GM18873 (cell line): Measurements from ENCODE around the gene FEZ2.
"Not testable (repeated sequence)": the region's sequence is repeated elsewhere in the genome, so short reads cannot be mapped to it uniquely, and the experiment has no call there.

Experiments
- ATAC-seq: cut with Tn5 transposase; IDR thresholded peaks from one replicate; pipeline ENCODE4 v1.9.1; 2021; ENCODE audit warnings: mild to moderate bottlenecking, moderate library complexity, moderate number of reproducible peaks; ENCODE audit not compliant: unreplicated experiment, low FRiP score

The FEZ2 gene, protein sequence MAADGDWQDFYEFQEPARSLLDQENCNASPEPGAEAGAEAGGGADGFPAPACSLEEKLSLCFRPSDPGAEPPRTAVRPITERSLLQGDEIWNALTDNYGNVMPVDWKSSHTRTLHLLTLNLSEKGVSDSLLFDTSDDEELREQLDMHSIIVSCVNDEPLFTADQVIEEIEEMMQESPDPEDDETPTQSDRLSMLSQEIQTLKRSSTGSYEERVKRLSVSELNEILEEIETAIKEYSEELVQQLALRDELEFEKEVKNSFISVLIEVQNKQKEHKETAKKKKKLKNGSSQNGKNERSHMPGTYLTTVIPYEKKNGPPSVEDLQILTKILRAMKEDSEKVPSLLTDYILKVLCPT

GRCh38 chr2:36597532-36598377, at the start of gene FEZ2:
Gene FEZ2 (minus strand): TSS chr2:36598168. CDS start chr2:36598142, 26 bp downstream.
- peak; percentile 97 for ATAC-seq

GRCh38 chr2:36634981-36635597, 37.1 kb upstream of the FEZ2 start:
- no peak for ATAC-seq

GRCh38 chr2:36633470-36634092, 35.6 kb upstream of the FEZ2 start:
- ATAC-seq = no peak

GRCh38 chr2:36626756-36627155, 28.8 kb upstream of the FEZ2 start:
- no peak for ATAC-seq

GRCh38 chr2:36626071-36626470, 28.1 kb upstream of the FEZ2 start:
- ATAC-seq = no peak

DNA sequence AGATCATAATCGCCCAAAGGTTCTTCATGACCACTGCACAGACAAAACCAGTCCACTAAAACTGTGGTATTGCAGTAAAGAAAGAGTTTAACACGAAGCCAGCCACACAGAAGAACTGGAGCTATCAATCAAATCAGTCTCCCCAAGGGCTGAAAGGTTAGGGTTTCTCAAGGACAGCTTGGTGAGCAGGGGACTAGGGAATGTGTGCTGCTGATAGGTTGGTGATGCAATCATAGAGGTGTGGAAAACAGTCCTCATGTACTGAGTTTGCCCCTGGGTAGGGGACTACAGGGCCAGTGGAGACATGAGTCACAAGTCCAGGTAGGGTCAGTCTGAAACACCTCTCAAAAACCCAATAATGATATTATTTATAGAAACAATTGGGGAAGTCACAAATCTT, 27.3 kb upstream of the FEZ2 start:
- no peak for ATAC-seq

DNA sequence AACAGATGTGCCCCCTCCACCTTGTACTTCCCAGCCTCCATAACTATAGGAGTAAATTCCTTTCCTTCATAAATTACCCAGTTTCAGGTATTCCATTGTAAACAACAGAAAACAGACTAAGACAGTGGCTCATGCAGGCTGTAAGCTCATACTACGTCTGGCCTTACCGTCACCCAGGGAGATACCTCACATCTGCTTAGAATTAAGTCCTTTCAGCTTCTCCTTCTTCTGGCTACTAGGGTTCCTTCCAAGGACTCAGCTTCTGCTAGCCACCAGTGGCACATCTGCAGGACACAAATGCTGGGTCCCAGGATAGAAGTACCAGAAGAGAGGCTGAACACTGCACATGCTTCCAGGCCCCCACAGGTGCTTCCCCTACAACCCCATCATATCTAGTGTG, 22.4 kb upstream of the FEZ2 start:
- no peak for ATAC-seq

DNA sequence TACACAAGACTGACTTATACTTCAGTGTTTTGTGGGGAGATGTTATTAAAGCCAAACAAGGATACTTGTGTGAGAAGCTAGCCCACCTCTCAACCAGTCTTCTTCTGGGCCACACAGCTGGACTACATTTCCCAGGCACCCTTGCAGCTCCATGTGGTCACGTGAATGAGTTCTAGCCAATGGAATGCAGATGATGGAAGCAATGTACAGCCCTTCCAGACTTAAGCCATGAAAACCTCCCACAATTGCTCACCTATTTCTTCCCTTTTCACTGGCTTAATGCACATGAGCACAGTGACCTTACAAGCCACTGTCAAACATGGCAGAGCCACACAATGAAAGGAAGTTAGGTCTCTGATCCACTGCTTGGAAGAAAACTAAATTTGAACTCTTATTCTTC, 20.4 kb upstream of the FEZ2 start:
- peak; percentile 98 for ATAC-seq

- no peak for ATAC-seq
These were observed 19.0 kb upstream of the FEZ2 start for GRCh38 chr2:36616947-36617346.

- no peak for ATAC-seq
These were observed 17.3 kb upstream of the FEZ2 start for GRCh38 chr2:36615222-36615621.

- no peak for ATAC-seq
These were observed 15.8 kb upstream of the FEZ2 start for GRCh38 chr2:36613801-36614200.

DNA sequence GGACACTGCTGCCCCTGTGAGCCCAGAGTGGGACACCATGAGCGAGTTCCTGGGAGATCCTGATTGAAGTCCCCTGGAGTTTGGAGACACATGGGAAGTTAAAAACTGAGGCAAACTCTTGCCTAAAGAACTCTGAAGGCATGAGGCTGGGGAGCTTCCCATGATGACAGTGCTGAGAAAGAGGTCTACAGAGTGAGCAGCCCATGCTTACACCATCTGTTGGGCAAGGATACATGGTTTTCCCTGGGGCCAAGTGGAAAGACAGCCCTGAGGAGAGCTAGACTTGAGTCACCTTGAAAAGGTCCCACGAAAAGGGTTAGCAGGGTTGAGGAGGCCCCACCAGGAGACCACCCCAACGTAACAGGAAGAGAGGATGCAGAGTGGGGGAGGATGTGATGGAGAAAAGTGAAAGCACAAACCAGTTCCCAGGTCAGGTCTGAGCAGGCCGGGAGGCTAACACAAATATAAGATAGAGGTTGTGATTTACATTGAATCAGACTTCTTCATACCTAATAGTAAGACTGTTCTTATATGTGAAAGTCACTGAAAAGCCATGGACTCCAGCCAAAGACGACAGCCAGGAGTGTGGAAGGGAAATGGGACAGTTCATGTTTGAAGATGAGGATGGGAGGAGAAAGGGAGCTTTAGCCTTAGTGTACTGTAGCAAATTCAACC, 13.5 kb upstream of the FEZ2 start:
- no peak for ATAC-seq

DNA sequence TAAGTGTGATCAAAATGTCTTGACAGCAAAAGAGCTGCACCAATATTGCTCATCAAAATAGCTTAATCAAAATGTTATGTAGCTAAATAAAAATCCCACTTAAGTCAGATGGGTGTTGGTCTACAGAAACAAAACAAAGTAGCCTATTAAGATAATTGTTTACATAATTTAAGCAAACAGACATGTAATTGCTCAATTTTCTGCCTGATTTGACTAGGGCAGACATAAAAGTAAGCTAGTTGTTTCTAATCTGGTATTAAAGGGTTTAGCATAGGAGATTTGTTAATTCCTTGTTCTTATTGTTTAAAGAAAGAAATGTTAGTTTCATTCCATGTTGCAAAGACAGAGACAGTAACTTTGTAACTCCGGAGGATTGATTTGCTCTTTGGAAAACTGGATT, 11.5 kb upstream of the FEZ2 start:
- no peak for ATAC-seq

DNA sequence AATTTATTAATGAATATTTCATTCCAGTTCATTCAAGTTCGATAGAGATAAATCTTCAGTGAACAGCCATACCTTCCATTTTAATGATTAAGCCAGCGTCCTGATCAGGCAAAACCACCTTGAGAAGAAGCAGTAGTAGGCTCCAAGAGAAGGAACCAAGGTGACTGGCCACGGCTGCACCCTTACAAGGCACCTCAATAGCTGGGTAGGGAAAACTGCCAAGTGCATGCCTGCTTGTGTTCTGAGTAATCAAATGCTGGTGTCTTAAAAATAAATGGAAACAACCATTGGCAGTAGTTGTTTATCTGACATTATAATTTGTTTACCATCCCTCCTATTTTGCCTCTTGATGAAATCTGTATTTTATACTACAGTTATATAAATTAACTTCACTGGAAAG, 10.0 kb upstream of the FEZ2 start:
- no peak for ATAC-seq

DNA sequence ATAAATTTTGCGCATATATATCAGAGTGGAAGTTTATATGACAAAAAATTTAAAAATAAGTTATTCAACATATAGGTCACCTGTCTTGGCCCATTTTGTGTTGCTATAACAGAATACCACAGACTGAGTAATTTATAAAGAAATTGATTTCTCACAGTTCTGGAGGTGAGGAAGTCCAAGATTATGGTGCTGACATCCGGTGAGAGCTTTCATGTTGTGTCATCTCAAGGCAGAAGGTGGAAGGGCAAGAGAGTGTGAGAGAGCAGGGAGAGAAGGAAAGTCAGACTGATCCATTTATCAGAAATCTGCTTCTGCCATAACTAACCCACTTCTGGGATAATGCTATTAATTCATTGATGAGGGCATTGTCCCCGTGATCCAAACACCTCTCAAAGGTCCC, 9.0 kb upstream of the FEZ2 start:
- no peak for ATAC-seq

DNA sequence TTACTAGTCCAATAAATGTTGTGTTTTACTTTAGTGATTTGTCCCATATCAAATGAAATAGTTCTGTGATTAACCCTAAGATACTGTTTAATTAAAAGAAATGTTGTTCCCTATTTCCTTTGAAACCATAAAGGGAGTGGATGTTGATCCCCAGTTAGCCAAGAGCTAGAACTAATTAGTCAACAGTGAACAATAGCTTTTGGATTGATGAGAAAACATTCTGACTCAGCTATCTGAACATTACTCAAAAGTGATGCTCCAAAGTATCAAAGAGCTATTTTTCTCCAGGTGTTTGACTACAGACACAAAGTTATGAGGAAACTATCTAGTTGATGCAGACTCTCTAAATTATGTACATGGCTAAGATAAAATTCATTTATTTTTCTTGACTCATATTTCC, 7.3 kb upstream of the FEZ2 start:
- no peak for ATAC-seq

GRCh38 chr2:36603629-36604028, 5.7 kb upstream of the FEZ2 start:
- not testable (repeated sequence) for ATAC-seq

DNA sequence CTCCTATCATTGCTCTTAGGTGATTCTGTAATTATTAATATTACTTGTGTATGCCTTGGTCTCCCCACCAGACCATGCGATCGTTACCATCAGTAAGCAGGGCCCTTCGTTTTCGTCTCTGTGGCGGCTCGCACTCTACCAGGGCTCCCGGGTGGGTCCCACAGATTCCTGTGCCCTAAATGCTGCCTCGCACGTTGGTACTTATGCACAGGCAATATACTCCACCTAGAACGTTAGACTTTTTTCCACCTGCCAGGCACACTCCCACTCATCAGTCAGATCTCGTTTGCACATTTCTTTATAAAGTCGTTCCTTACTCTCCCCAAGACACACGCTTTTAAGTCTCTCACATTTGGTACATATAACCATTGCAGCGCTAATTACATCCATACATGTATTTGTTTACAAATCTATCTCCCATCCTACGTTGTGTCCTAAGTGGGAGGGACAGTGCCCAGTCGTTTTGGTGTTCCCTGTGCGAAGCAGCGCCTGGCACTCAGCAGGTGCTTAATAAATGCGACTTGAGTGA, 901 bp downstream of the FEZ2 start:
- ATAC-seq = no peak

DNA sequence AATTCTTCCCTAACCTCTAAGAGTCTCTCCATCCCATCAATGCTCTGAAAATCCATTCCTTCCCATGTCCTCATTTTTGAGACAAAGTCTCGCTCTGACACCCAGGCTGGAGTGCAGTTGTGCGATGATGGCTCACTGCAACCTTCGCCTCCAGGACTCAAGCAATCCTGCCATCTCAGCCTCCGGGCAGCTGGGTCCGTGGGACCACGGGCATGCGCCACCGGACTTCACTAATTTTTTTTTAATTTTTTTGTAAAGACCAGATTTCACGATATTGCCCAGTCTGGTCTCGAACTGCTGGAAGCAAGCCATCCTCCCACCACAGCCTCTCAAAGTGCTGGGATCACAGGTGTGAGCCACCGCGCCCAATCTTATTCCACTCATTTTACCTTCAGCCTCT, 1.6 kb downstream of the FEZ2 start:
- ATAC-seq = no peak

DNA sequence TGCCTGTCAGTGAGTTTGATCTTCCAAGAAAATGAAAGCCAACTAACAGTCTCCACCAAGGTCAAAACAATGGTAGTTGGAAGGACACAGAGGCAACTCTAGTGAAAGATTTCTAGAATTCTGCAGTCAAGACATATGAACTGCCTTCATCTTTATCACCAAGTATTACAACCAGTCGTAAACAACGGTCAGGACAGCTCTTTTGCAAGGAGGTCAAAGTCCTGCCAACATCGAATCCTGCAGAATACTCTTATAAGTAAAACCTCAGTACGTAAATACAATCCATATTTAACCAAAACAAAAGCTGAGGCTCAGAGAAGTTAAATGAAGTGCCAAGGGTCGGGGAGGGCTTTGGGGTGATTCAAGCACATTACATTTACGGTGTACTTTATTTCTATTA, 3.1 kb downstream of the FEZ2 start:
- no peak for ATAC-seq
